Measurements from ENCODE around the gene OTULINL. TPM values are rescaled to one million over a fixed set of nuclear protein-coding genes. Genes with fewer than 3 reads are reported as not detected.

The OTULINL gene
- total RNA-seq, 1 donor, result 45.9 TPM

GRCh38 chr5:14607104-14607503, 25.5 kb downstream of the OTULINL start:
- H3K4me1 ChIP-seq (ENCODE audit: insufficient read depth, low read length), result peaks cover 21% of the 10 kb centered on the region
- no peaks in the 10 kb centered on the region for H3K27me3 ChIP-seq (ENCODE audit: insufficient read depth, low read length)
- H3K4me3 ChIP-seq (ENCODE audit: low read length), result no peak overlapping the region
- H3K9me3 ChIP-seq (ENCODE audit: low read depth, low read length), result no peaks in the 10 kb centered on the region

GRCh38 chr5:14608169-14608568, 26.6 kb downstream of the OTULINL start:
- Histone ChIP-seq H3K4me3 (ENCODE audit: low read length) (no peak overlapping the region), H3K27me3 (ENCODE audit: insufficient read depth, low read length) (no peaks in the 10 kb centered on the region), H3K4me1 (ENCODE audit: insufficient read depth, low read length) (peaks cover 21% of the 10 kb centered on the region), H3K9me3 (ENCODE audit: low read depth, low read length) (no peaks in the 10 kb centered on the region)

- Histone ChIP-seq H3K27me3 (ENCODE audit: insufficient read depth, low read length) (no peaks in the 10 kb centered on the region), H3K9me3 (ENCODE audit: low read depth, low read length) (no peaks in the 10 kb centered on the region), H3K4me1 (ENCODE audit: insufficient read depth, low read length) (peaks cover 14% of the 10 kb centered on the region), H3K4me3 (ENCODE audit: low read length) (no peak overlapping the region)
These were observed 30.1 kb downstream of the OTULINL start for GRCh38 chr5:14611737-14612136.

GRCh38 chr5:14614490-14614889, 32.9 kb downstream of the OTULINL start:
- no peaks in the 10 kb centered on the region for H3K4me1 ChIP-seq (ENCODE audit: insufficient read depth, low read length)
- H3K4me3 ChIP-seq (ENCODE audit: low read length), result no peak overlapping the region
- no peaks in the 10 kb centered on the region for H3K9me3 ChIP-seq (ENCODE audit: low read depth, low read length)
- no peaks in the 10 kb centered on the region for H3K27me3 ChIP-seq (ENCODE audit: insufficient read depth, low read length)

GRCh38 chr5:14615365-14615764, 33.8 kb downstream of the OTULINL start:
- Histone ChIP-seq H3K27me3 (ENCODE audit: insufficient read depth, low read length) (no peaks in the 10 kb centered on the region), H3K4me1 (ENCODE audit: insufficient read depth, low read length) (no peaks in the 10 kb centered on the region), H3K9me3 (ENCODE audit: low read depth, low read length) (no peaks in the 10 kb centered on the region), H3K4me3 (ENCODE audit: low read length) (no peak overlapping the region)

- no peaks in the 10 kb centered on the region for H3K9me3 ChIP-seq (ENCODE audit: low read depth, low read length)
- H3K27me3 ChIP-seq (ENCODE audit: insufficient read depth, low read length), result no peaks in the 10 kb centered on the region
- no peaks in the 10 kb centered on the region for H3K4me1 ChIP-seq (ENCODE audit: insufficient read depth, low read length)
- no peak overlapping the region for H3K4me3 ChIP-seq (ENCODE audit: low read length)
These were observed 35.8 kb downstream of the OTULINL start for GRCh38 chr5:14617441-14617840.

- H3K4me1 ChIP-seq (ENCODE audit: insufficient read depth, low read length), result peaks cover 6% of the 10 kb centered on the region
- no peaks in the 10 kb centered on the region for H3K27me3 ChIP-seq (ENCODE audit: insufficient read depth, low read length)
- H3K4me3 ChIP-seq (ENCODE audit: low read length), result no peak overlapping the region
- H3K9me3 ChIP-seq (ENCODE audit: low read depth, low read length), result no peaks in the 10 kb centered on the region
These were observed 45.7 kb downstream of the OTULINL start for GRCh38 chr5:14627270-14627669.

GRCh38 chr5:14628346-14628745, 46.8 kb downstream of the OTULINL start:
- Histone ChIP-seq H3K9me3 (ENCODE audit: low read depth, low read length) (no peaks in the 10 kb centered on the region), H3K4me3 (ENCODE audit: low read length) (no peak overlapping the region), H3K4me1 (ENCODE audit: insufficient read depth, low read length) (peaks cover 6% of the 10 kb centered on the region), H3K27me3 (ENCODE audit: insufficient read depth, low read length) (no peaks in the 10 kb centered on the region)

GRCh38 chr5:14630671-14631070, 49.1 kb downstream of the OTULINL start:
- no peak overlapping the region for H3K4me3 ChIP-seq (ENCODE audit: low read length)
- H3K4me1 ChIP-seq (ENCODE audit: insufficient read depth, low read length), result peaks cover 6% of the 10 kb centered on the region
- H3K9me3 ChIP-seq (ENCODE audit: low read depth, low read length), result no peaks in the 10 kb centered on the region
- no peaks in the 10 kb centered on the region for H3K27me3 ChIP-seq (ENCODE audit: insufficient read depth, low read length)

GRCh38 chr5:14635656-14636055, 54.1 kb downstream of the OTULINL start:
- no peaks in the 10 kb centered on the region for H3K4me1 ChIP-seq (ENCODE audit: insufficient read depth, low read length)
- H3K9me3 ChIP-seq (ENCODE audit: low read depth, low read length), result no peaks in the 10 kb centered on the region
- no peaks in the 10 kb centered on the region for H3K27me3 ChIP-seq (ENCODE audit: insufficient read depth, low read length)
- no peak overlapping the region for H3K4me3 ChIP-seq (ENCODE audit: low read length)

- no peaks in the 10 kb centered on the region for H3K27me3 ChIP-seq (ENCODE audit: insufficient read depth, low read length)
- no peak overlapping the region for H3K4me3 ChIP-seq (ENCODE audit: low read length)
- no peaks in the 10 kb centered on the region for H3K4me1 ChIP-seq (ENCODE audit: insufficient read depth, low read length)
- no peaks in the 10 kb centered on the region for H3K9me3 ChIP-seq (ENCODE audit: low read depth, low read length)
These were observed 59.2 kb downstream of the OTULINL start for GRCh38 chr5:14640765-14641164.

- H3K4me3 ChIP-seq (ENCODE audit: low read length), result no peak overlapping the region
- no peaks in the 10 kb centered on the region for H3K27me3 ChIP-seq (ENCODE audit: insufficient read depth, low read length)
- H3K4me1 ChIP-seq (ENCODE audit: insufficient read depth, low read length), result no peaks in the 10 kb centered on the region
- H3K9me3 ChIP-seq (ENCODE audit: low read depth, low read length), result no peaks in the 10 kb centered on the region
These were observed 63.1 kb downstream of the OTULINL start for GRCh38 chr5:14644623-14645237.

- Histone ChIP-seq H3K4me3 (ENCODE audit: low read length) (no peak overlapping the region), H3K27me3 (ENCODE audit: insufficient read depth, low read length) (no peaks in the 10 kb centered on the region)
These were observed 68.5 kb downstream of the OTULINL start for GRCh38 chr5:14650052-14650451.

GRCh38 chr5:14655146-14655741, 73.7 kb downstream of the OTULINL start:
- Histone ChIP-seq H3K27me3 (ENCODE audit: insufficient read depth, low read length) (no peaks in the 10 kb centered on the region), H3K4me3 (ENCODE audit: low read length) (no peak overlapping the region), H3K4me1 (ENCODE audit: insufficient read depth, low read length) (no peaks in the 10 kb centered on the region), H3K9me3 (ENCODE audit: low read depth, low read length) (no peaks in the 10 kb centered on the region)

More at GRCh38 chr5:14650052-14650451, 68.5 kb downstream of the OTULINL start:
- Histone ChIP-seq H3K9me3 (ENCODE audit: low read depth, low read length) (no peaks in the 10 kb centered on the region), H3K4me1 (ENCODE audit: insufficient read depth, low read length) (no peaks in the 10 kb centered on the region)

GRCh38 chr5:14656898-14657297, 75.3 kb downstream of the OTULINL start:
- Histone ChIP-seq H3K9me3 (ENCODE audit: low read depth, low read length) (no peaks in the 10 kb centered on the region), H3K27me3 (ENCODE audit: insufficient read depth, low read length) (no peaks in the 10 kb centered on the region), H3K4me1 (ENCODE audit: insufficient read depth, low read length) (no peaks in the 10 kb centered on the region), H3K4me3 (ENCODE audit: low read length) (no peak overlapping the region)

Data from mononuclear cell (primary cell).